Keratinocyte (primary cell): Measurements from ENCODE around the gene DTX3L.

ENCODE experiments used
- EZH2 ChIP-seq: IDR thresholded peaks from one replicate; pipeline ENCODE4 v1.6.1; 2012; ENCODE audit warnings: inconsistent platforms, mild to moderate bottlenecking, low read length, moderate library complexity
- TF ChIP-seq, protein P1 (sequence below), 3 experiments: IDR thresholded peaks in 1 of 3; conservative IDR thresholded peaks in 1 of 3; optimal IDR thresholded peaks in 1 of 3; 2 replicates in 2 of 3; 3 replicates in 1 of 3; pipeline versions ENCODE3 to v1.5.1; 2011; ENCODE audit warnings: low read length in 3 of 3, mild to moderate bottlenecking in 3 of 3, moderate library complexity in 2 of 3, control low read depth in 1 of 3, inconsistent platforms in 1 of 3; ENCODE audit not compliant: insufficient read depth in 2 of 3; ENCODE audit errors: extremely low read depth in 1 of 3

- TF ChIP-seq, protein P1, sequence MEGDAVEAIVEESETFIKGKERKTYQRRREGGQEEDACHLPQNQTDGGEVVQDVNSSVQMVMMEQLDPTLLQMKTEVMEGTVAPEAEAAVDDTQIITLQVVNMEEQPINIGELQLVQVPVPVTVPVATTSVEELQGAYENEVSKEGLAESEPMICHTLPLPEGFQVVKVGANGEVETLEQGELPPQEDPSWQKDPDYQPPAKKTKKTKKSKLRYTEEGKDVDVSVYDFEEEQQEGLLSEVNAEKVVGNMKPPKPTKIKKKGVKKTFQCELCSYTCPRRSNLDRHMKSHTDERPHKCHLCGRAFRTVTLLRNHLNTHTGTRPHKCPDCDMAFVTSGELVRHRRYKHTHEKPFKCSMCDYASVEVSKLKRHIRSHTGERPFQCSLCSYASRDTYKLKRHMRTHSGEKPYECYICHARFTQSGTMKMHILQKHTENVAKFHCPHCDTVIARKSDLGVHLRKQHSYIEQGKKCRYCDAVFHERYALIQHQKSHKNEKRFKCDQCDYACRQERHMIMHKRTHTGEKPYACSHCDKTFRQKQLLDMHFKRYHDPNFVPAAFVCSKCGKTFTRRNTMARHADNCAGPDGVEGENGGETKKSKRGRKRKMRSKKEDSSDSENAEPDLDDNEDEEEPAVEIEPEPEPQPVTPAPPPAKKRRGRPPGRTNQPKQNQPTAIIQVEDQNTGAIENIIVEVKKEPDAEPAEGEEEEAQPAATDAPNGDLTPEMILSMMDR (optimal IDR thresholded peaks at IDR 0.05 in 1 of 3, IDR thresholded peaks at IDR 0.05 in 1 of 3, conservative IDR thresholded peaks at IDR 0.05 in 1 of 3; ENCODE audit: extremely low read depth in 1 of 3, insufficient read depth in 2 of 3, low read length in 3 of 3): no peak
- no peak for TF ChIP-seq EZH2
These were observed 5.5 kb upstream of the DTX3L start for GRCh38 chr3:122558605-122559004.
